Stimulated activated CD4-positive, alpha-beta T cell treated with anti-CD3 and anti-CD28 coated beads, TNF-alpha, amount 100 ng/mL, for 48 hours (primary cell): Measurements from ENCODE around the gene ETS2.

Source experiments
- DNase-seq, 3 donors: peaks; one replicate each; pipeline ENCODE4 v3.0.0-alpha.2; 2020; ENCODE audit warnings: low read depth in 3 of 3

The ETS2 gene

DNA sequence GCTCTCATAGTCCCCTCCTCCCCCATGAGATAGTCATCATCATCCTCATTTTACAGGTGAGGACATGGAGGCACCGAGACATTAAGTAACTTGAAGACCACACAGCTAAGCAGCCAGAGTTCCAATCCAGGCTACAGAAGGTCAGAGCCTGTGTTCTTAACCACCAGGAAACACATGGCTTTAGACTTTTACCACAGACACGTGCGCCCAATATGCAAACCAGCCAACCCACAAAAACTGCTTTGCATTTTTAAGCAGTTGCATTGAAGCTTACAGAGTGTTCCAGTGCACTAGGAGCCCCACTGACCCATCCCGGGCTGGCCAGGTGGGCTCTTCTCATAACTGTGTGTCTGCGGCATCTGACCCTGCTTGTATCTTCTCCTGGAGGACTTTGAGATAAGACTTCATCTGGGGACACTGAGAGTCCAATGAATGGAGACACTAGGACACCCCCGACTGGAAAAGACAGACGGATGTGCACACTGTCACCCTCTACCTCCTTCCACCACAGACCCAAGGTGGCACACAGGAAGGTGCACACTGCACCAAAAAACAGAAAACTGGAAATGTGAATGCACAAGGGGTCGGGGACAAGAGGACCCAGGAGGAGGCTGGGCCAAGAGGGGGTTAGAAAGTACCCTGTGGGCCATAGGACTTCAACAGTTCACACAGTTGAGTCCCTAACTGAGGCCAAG lies 56.4 kb downstream of the ETS2 start:
- DNase-seq, result no peak

DNA sequence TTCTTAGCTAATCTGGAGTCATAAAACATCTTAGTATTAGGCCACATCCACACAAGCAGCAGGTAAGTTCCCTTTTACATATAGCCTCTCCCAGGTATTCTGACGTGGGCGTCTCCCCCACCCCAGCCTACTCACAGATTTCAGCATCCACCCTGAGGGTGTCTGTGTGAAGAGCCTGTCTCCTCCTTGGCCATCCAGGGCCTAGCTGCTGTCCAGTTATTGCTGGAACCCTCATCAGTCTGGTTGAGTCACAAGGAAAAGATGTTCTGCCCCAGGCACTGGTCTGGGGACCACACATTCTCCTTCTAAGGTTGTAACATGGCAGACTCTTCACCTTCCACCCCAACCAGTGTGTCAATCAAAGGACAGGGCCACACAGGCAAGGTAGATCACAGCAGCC lies 57.6 kb downstream of the ETS2 start:
- no peak for DNase-seq

DNA sequence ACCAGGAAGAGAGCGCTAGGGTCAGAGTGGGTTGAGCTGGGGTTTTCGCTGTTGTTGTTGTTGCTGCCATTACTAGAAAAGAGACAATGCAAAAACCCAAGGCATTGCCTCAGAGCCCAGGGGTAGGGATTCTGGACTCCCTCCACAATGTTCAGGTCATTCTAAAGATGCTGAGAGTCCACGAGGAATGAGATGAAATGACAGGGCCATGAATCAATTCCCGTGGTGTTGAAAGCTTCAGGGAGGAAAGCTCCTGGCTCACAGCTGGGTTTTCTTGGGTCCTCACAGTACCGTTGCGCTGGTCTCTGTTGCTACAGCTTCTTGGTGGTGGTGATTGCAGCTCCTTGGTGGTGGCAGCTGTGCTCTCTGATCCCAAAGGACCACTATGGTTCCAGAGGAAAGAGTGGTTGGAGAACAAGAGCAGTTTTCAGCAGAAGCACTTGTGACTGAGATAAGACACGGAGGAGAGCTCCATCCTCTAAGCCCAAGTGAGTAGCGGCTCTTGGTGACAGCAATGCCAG lies 58.2 kb downstream of the ETS2 start:
- DNase-seq, result no peak

DNA sequence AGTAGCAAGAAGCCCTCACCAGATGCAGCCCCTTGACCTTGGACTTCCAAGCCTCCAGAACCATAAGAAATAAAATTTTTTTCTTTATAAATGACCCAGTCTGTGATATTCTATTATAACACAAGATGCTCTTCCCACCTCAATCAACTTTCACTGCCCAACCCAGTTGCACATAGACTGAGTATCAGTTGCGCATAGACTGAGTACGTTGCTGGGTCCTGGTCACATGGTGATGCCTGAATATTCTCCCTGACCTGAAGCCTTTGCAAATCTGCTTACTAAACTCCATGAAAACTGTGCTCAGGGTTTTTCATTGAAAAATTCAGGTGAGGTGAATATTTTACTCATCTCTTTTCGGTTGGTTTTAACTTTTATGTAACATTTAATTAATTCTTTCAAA lies 59.2 kb downstream of the ETS2 start:
- DNase-seq, result no peak

DNA sequence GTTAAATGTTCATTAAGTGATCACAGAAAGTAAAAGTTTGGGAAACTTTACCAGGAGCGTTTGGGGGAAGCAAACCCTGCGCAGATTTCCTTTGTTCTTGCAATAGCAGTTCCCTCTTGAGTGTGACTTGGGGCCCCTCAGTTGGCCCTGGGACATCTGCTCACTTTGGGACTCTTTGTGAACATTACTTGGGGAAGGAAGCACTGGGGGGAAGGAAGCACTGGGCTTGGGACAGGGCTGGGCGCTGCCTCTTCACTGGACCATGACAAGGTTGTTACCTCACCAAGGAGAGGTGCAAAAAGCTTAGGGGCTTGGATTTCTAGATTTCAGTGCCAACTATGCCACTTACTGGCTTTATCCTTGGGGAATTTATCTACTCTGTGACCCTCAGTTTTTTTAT lies 63.5 kb downstream of the ETS2 start:
- no peak for DNase-seq

DNA sequence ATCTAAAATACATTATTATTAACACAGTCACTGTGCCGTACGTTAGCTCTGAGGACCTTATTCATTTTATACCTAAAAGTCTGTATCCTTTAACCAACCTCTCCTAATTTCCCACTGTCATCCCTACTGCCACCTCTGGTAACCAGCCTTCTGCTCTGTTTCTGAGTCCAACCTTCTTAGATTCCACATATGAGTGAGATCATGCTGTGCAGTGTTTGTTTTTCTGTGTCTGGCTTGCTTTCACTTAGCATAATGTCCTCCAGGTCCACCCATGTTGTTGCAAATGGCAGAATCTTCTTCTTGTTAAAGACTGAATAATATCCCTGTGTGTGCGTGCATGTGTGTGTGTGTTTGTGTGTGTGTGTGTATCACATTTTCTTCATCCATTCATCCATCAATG lies 64.2 kb downstream of the ETS2 start:
- no peak for DNase-seq
